IMR-90 (cell line): ENCODE data around the gene NFE2. TPM values are rescaled to one million over a fixed set of nuclear protein-coding genes. Genes with fewer than 3 reads are reported as not detected.

ENCODE experiments used
- microRNA-seq, 2 experiments: library from miRNA; stranded (forward) in 1 of 2; unstranded in 1 of 2; fragments of 10-50 nt in 1 of 2; fragments of <30 nt in 1 of 2; gene quantifications in 1 of 2; microRNA quantifications in 1 of 2; one replicate each; pipeline versions ENCODE3 to v1.1.0; 2013 to 2020; ENCODE audit not compliant: insufficient read depth in 1 of 2, insufficient read length in 1 of 2, unreplicated experiment in 1 of 2
- polyA plus RNA-seq, 3 experiments: library from polyadenylated mRNA; depleted of rRNA; stranded (reverse); fragments of >200 nt; gene quantifications; 2 replicates each; pipeline ENCODE4 v1.2.3, GENCODE V29; 2012; ENCODE audit warnings: low replicate concordance in 1 of 3
- small RNA-seq, 5 experiments: library from RNA; depleted of rRNA; stranded (forward); fragments of <200 nt; gene quantifications; one replicate each; pipeline ENCODE3, GENCODE V24; 2012
- total RNA-seq: library from RNA; depleted of rRNA; stranded (reverse); fragments of >200 nt; gene quantifications from 2 replicates; pipeline ENCODE4 v1.2.3, GENCODE V29; 2012; rRNA removed

The NFE2 gene
- total and polyA plus RNA-seq, 2 of the 4 experiments (the other 2 are of a cell fraction), result 0.18 to 0.32 TPM

Small RNA genes lying within 50 kb of the gene (microRNA-seq; reads per million reads assigned to microRNA genes)
- gene MIR148B (ENCODE audit: insufficient read depth in 1 of 2, insufficient read length in 1 of 2, unreplicated experiment in 1 of 2) (409 to 6,689 reads per million in 2 experiments), gene RN7SL390P (ENCODE audit: insufficient read depth, insufficient read length) (not detected), gene RN7SL744P (ENCODE audit: insufficient read depth, insufficient read length) (not detected), gene RNU6-950P (ENCODE audit: insufficient read depth, insufficient read length) (not detected)

Small RNA genes lying within 50 kb of the gene (small RNA-seq; reads per million reads assigned to genes)
- gene MIR148B, result 13.3 to 10,907 (median 1,672) reads per million in 5 experiments
- gene RN7SL390P, result 0 reads per million in 5 experiments
- gene RN7SL744P, result 0 reads per million in 5 experiments
- 0 to 0.60 (median 0) reads per million in 5 experiments for gene RNU6-950P

Other genes with a start within 250 kb of the NFE2 start
- gene HOXC4, start 247.2 kb downstream of the NFE2 start, total RNA-seq, result under 0.01 TPM in 1 of 2 replicates, not detected in the other
- gene HOXC4, start 247.2 kb downstream of the NFE2 start, polyA plus RNA-seq (2012; rRNA removed), result 0.23 and 0.26 TPM in 2 replicates
- gene SMUG1, start 112.0 kb downstream of the NFE2 start, total RNA-seq, result 25.8 and 45.2 TPM in 2 replicates
- gene SMUG1, start 112.0 kb downstream of the NFE2 start, polyA plus RNA-seq (2012; rRNA removed), result 36.3 and 37.3 TPM in 2 replicates
- gene CBX5, start 20.9 kb downstream of the NFE2 start, total RNA-seq, result 40.9 and 66.9 TPM in 2 replicates
- 15.3 and 18.0 TPM in 2 replicates for gene CBX5, start 20.9 kb downstream of the NFE2 start, polyA plus RNA-seq (2012; rRNA removed)
- 1,291 and 1,409 TPM in 2 replicates for gene HNRNPA1, start 20.3 kb downstream of the NFE2 start, total RNA-seq
- gene HNRNPA1, start 20.3 kb downstream of the NFE2 start, polyA plus RNA-seq (2012; rRNA removed), result 631 and 747 TPM in 2 replicates
- 262 and 382 TPM in 2 replicates for gene COPZ1, start 24.1 kb upstream of the NFE2 start, total RNA-seq
- 157 and 187 TPM in 2 replicates for gene COPZ1, start 24.1 kb upstream of the NFE2 start, polyA plus RNA-seq (2012; rRNA removed)
- not detected in 2 replicates for gene GPR84, start 63.5 kb upstream of the NFE2 start, total RNA-seq
- gene GPR84, start 63.5 kb upstream of the NFE2 start, polyA plus RNA-seq (2012; rRNA removed), result not detected in 2 replicates
- gene ZNF385A, start 83.7 kb upstream of the NFE2 start, total RNA-seq, result 0.28 and 0.36 TPM in 2 replicates
- 2.5 and 2.9 TPM in 2 replicates for gene ZNF385A, start 83.7 kb upstream of the NFE2 start, polyA plus RNA-seq (2012; rRNA removed)
- gene ITGA5, start 118.3 kb upstream of the NFE2 start, total RNA-seq, result 144 and 159 TPM in 2 replicates
- 254 and 259 TPM in 2 replicates for gene ITGA5, start 118.3 kb upstream of the NFE2 start, polyA plus RNA-seq (2012; rRNA removed)
- not detected in 2 replicates for gene GTSF1, start 172.6 kb upstream of the NFE2 start, total RNA-seq
- not detected in 2 replicates for gene GTSF1, start 172.6 kb upstream of the NFE2 start, polyA plus RNA-seq (2012; rRNA removed)
- not detected in 2 replicates for gene NCKAP1L, start 196.7 kb upstream of the NFE2 start, total RNA-seq
- gene NCKAP1L, start 196.7 kb upstream of the NFE2 start, polyA plus RNA-seq (2012; rRNA removed), result not detected in 2 replicates
- gene PDE1B, start 248.6 kb upstream of the NFE2 start, total RNA-seq, result not detected in 2 replicates
- not detected in 2 replicates for gene PDE1B, start 248.6 kb upstream of the NFE2 start, polyA plus RNA-seq (2012; rRNA removed)